Epithelial cell of proximal tubule (primary cell): ENCODE data around the gene POLR3B. TPM values are rescaled to one million over a fixed set of nuclear protein-coding genes. Genes with fewer than 3 reads are reported as not detected.

Source experiments
- DNase-seq: peaks from one replicate; pipeline ENCODE4 v3.0.0-alpha.2; 2011; ENCODE audit warnings: low read depth
- H3K4me3 ChIP-seq: 2 replicates; pipeline ENCODE4 v1.5.1; 2011; ENCODE audit warnings: low read depth, mild to moderate bottlenecking, low read length
- total RNA-seq: library from RNA; depleted of rRNA; stranded (reverse); fragments of >200 nt; gene quantifications from 2 replicates; pipeline ENCODE4 v1.2.3, GENCODE V29; 2015
- TF ChIP-seq, protein P1 (sequence below): conservative IDR thresholded peaks from 2 replicates; pipeline ENCODE4 v1.5.1; 2012; ENCODE audit warnings: low read depth, mild to moderate bottlenecking, low read length

POLR3B gene
- total RNA-seq, 1 donor from 2014 or later, result 8.6 TPM

GRCh38 chr12:106498056-106498455 is 140.5 kb downstream of the POLR3B start:
- TF ChIP-seq, protein P1, sequence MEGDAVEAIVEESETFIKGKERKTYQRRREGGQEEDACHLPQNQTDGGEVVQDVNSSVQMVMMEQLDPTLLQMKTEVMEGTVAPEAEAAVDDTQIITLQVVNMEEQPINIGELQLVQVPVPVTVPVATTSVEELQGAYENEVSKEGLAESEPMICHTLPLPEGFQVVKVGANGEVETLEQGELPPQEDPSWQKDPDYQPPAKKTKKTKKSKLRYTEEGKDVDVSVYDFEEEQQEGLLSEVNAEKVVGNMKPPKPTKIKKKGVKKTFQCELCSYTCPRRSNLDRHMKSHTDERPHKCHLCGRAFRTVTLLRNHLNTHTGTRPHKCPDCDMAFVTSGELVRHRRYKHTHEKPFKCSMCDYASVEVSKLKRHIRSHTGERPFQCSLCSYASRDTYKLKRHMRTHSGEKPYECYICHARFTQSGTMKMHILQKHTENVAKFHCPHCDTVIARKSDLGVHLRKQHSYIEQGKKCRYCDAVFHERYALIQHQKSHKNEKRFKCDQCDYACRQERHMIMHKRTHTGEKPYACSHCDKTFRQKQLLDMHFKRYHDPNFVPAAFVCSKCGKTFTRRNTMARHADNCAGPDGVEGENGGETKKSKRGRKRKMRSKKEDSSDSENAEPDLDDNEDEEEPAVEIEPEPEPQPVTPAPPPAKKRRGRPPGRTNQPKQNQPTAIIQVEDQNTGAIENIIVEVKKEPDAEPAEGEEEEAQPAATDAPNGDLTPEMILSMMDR, result no peak
- H3K4me3 ChIP-seq, result no peak overlapping the region
- DNase-seq, result no peak

- DNase-seq, result no peak
- H3K4me3 ChIP-seq, result no peak overlapping the region
- TF ChIP-seq, protein P1, result no peak
These were observed 142.1 kb downstream of the POLR3B start for GRCh38 chr12:106499628-106500027.

- no peak overlapping the region for H3K4me3 ChIP-seq
- DNase-seq, result no peak
- TF ChIP-seq, protein P1, result no peak
These were observed 149.1 kb downstream of the POLR3B start for GRCh38 chr12:106506691-106507090.

GRCh38 chr12:106508966-106509365 is 151.4 kb downstream of the POLR3B start:
- TF ChIP-seq, protein P1, result no peak
- DNase-seq, result no peak
- no peak overlapping the region for H3K4me3 ChIP-seq

GRCh38 chr12:106511365-106511764 is 153.8 kb downstream of the POLR3B start:
- H3K4me3 ChIP-seq, result no peak overlapping the region
- TF ChIP-seq, protein P1, result no peak
- DNase-seq, result no peak

DNA sequence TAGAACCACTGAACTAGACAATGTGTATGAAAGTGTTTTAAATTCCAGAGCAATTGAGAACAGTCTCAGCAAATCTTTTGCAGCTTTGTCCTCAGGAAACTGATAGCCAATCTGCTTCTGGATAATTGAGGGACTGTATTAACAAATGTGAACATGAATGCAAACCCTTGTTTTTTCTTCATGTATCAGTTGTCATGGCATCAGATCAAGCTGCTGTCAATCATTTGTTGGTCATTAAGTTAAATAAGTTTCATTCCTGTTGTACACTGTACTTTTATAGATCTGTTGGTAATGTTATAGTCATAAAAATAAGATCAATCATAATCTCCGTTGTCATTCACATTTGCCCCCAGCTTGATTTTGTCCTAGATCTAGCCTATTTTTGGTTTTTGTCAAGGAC is 159.8 kb downstream of the POLR3B start:
- no peak for DNase-seq
- no peak overlapping the region for H3K4me3 ChIP-seq
- TF ChIP-seq, protein P1, result no peak

GRCh38 chr12:106519607-106520021 is 162.1 kb downstream of the POLR3B start:
- DNase-seq, result no peak
- H3K4me3 ChIP-seq, result no peak overlapping the region
- TF ChIP-seq, protein P1, result no peak
